Measurements from ENCODE around the gene FNIP2. TPM values are rescaled to one million over a fixed set of nuclear protein-coding genes. Genes with fewer than 3 reads are reported as not detected.

FNIP2 gene
- total RNA-seq, 3 donors from 2014 or later (not counting 1 experiment from before 2014, with no cell fraction given), result 19.4 to 22.6 (median 21.8) TPM

DNA sequence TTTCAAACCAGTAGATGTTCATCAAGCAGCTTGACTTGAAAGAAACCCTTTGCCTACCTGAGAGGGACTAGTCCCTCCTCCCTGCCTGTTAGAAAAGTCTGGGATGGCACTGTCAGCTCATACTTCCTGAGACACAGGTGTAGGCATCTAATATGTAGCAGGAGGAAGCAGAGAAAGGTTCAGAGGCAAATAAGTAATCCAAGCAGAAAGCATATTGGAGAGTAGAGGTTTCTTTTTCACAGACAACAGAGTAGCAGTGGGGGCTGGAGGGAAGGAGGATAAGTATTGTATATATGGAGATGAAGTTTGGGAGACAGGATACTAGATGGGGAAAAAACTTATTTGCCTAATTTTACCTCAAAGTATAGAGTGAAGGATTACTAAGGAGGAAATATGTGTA lies 81.5 kb downstream of the FNIP2 start:
- Histone ChIP-seq H3K4me1 (ENCODE audit: control insufficient read depth, insufficient read depth, low read length) (no peaks in the 10 kb centered on the region), H3K27me3 (ENCODE audit: control insufficient read depth, insufficient read depth, low read length) (no peaks in the 10 kb centered on the region), H3K4me3 (ENCODE audit: low read length) (no peak overlapping the region), H3K36me3 (ENCODE audit: control insufficient read depth, insufficient read depth, low read length) (no peaks in the 10 kb centered on the region), H3K9me3 (ENCODE audit: control insufficient read depth, insufficient read depth, low read length) (no peaks in the 10 kb centered on the region), H3K27ac (ENCODE audit: low read length) (no peak overlapping the region)
- Mint-ChIP-seq H3K27ac (peak overlapping the region in 1 of 2 donors; percentile 1), H3K36me3 (no peaks in the 10 kb centered on the region), H3K9me3 (no peaks in the 10 kb centered on the region), H3K27me3 (ENCODE audit: low read depth in 2 of 2) (no peaks in the 10 kb centered on the region), H3K4me1 (peaks cover 19 to 20% of the 10 kb centered on the region in 2 donors), H3K4me3 (no peak overlapping the region)
- DNase-seq (no peak), ATAC-seq (peak in 1 of 3 donors; percentile 18)
- TF ChIP-seq CTCF (IDR thresholded peaks at IDR 0.05), result no peak
- intact Hi-C loops (cut with micrococcal nuclease), result loop anchor here (1.0 to 5.0 kb wide), 4 partner anchors 33 to 120 kb away; partner anchors contain the start of gene FNIP2

GRCh38 chr4:158850800-158851644 lies 82.2 kb downstream of the FNIP2 start:
- 77% methylated on average over 5 of the region's 7 CpGs for WGBS (ENCODE audit: insufficient coverage)
- peaks cover 19 to 20% of the 10 kb centered on the region in 2 donors for H3K4me1 Mint-ChIP-seq
- intact Hi-C loops (cut with micrococcal nuclease), result loop anchor here (1.0 to 5.0 kb wide), 4 partner anchors 34 to 121 kb away; partner anchors contain the start of gene FNIP2
- peak; percentile 83 for TF ChIP-seq CTCF (IDR thresholded peaks at IDR 0.05)
- Histone ChIP-seq H3K4me1 (ENCODE audit: control insufficient read depth, insufficient read depth, low read length) (no peaks in the 10 kb centered on the region), H3K4me3 (ENCODE audit: low read length) (no peak overlapping the region), H3K27ac (ENCODE audit: low read length) (no peak overlapping the region), H3K27me3 (ENCODE audit: control insufficient read depth, insufficient read depth, low read length) (no peaks in the 10 kb centered on the region), H3K9me3 (ENCODE audit: control insufficient read depth, insufficient read depth, low read length) (no peaks in the 10 kb centered on the region), H3K36me3 (ENCODE audit: control insufficient read depth, insufficient read depth, low read length) (no peaks in the 10 kb centered on the region)
- peak in 1 of 2 donors; percentile 59 for DNase-seq
- H3K36me3 Mint-ChIP-seq, result no peaks in the 10 kb centered on the region
- no peaks in the 10 kb centered on the region for H3K27me3 Mint-ChIP-seq (ENCODE audit: low read depth in 2 of 2)
- H3K27ac Mint-ChIP-seq, result peak overlapping the region in 1 of 2 donors; percentile 1
- H3K4me3 Mint-ChIP-seq, result no peak overlapping the region
- peak in 2 of 3 donors; percentile 51 to 64 for ATAC-seq
- no peaks in the 10 kb centered on the region for H3K9me3 Mint-ChIP-seq

GRCh38 chr4:158854236-158854635 lies 85.4 kb downstream of the FNIP2 start:
- DNase-seq (no peak), ATAC-seq (no peak)
- Mint-ChIP-seq H3K4me1 (peaks cover 15 to 16% of the 10 kb centered on the region in 2 donors), H3K36me3 (no peaks in the 10 kb centered on the region), H3K9me3 (no peaks in the 10 kb centered on the region), H3K4me3 (no peak overlapping the region), H3K27me3 (ENCODE audit: low read depth in 2 of 2) (no peaks in the 10 kb centered on the region), H3K27ac (no peak overlapping the region)
- peaks cover 2% of the 10 kb centered on the region for H3K36me3 ChIP-seq (ENCODE audit: control insufficient read depth, insufficient read depth, low read length)
- H3K9me3 ChIP-seq (ENCODE audit: control insufficient read depth, insufficient read depth, low read length), result no peaks in the 10 kb centered on the region
- TF ChIP-seq CTCF (IDR thresholded peaks at IDR 0.05), result no peak
- H3K27ac ChIP-seq (ENCODE audit: low read length), result no peak overlapping the region
- 97% methylated on average over 6 of the region's 6 CpGs for WGBS (ENCODE audit: insufficient coverage)
- intact Hi-C loops (cut with micrococcal nuclease), result loop anchor here (5.0 kb wide), 1 partner anchor 37 kb away; no protein-coding TSS in a partner anchor
- H3K4me3 ChIP-seq (ENCODE audit: low read length), result no peak overlapping the region
- no peaks in the 10 kb centered on the region for H3K4me1 ChIP-seq (ENCODE audit: control insufficient read depth, insufficient read depth, low read length)
- no peaks in the 10 kb centered on the region for H3K27me3 ChIP-seq (ENCODE audit: control insufficient read depth, insufficient read depth, low read length)

Data from natural killer cell (primary cell).